ENCODE results near the gene PANX2.

The PANX2 gene

GRCh38 chr22:50209893-50210292, 39.4 kb downstream of the PANX2 start:
- Histone ChIP-seq H3K9me3 (ENCODE audit: severe bottlenecking) (no peaks in the 10 kb centered on the region), H3K36me3 (peaks cover 53% of the 10 kb centered on the region), H3K4me3 (ENCODE audit: low read depth, low read length) (no peak overlapping the region), H3K27me3 (ENCODE audit: insufficient read depth, low read depth, severe bottlenecking) (no peaks in the 10 kb centered on the region), H3K27ac (no peak overlapping the region)
- DNase-seq, result peak; percentile 53
- TF ChIP-seq CTCF (IDR thresholded peaks at IDR 0.05; ENCODE audit: low read depth, low read length), result peak; percentile 87

GRCh38 chr22:50210378-50211139, 40.0 kb downstream of the PANX2 start:
- no peak for DNase-seq
- H3K4me3 ChIP-seq (ENCODE audit: low read depth, low read length), result no peak overlapping the region
- no peaks in the 10 kb centered on the region for H3K9me3 ChIP-seq (ENCODE audit: severe bottlenecking)
- peaks cover 55% of the 10 kb centered on the region for H3K36me3 ChIP-seq
- H3K27me3 ChIP-seq (ENCODE audit: insufficient read depth, low read depth, severe bottlenecking), result no peaks in the 10 kb centered on the region
- no peak overlapping the region for H3K27ac ChIP-seq
- TF ChIP-seq CTCF (IDR thresholded peaks at IDR 0.05; ENCODE audit: low read depth, low read length), result no peak

- no peak overlapping the region for H3K27ac ChIP-seq
- no peak for TF ChIP-seq CTCF (IDR thresholded peaks at IDR 0.05; ENCODE audit: low read depth, low read length)
These were observed 40.6 kb downstream of the PANX2 start for GRCh38 chr22:50211147-50211546.

DNA sequence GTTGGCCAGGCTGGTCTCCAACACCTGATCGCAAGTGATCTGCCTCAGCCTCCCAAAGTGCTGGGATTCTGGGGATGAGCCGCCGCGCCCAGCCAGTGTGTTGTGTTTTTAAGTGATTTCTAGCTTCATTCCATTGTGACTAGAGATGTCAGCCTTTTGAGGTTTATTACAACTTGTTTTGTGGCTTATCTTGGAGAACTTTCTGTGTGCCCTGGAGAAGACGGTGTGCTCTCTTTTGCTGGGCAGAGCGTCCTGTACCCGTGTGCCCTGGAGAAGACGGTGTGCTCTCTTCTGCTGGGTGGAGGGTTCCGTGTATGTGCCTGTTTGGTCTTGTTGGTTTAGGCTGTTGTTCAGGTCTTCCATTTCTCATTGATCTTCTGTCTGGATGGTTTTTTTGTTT, 42.7 kb downstream of the PANX2 start:
- Histone ChIP-seq H3K4me3 (ENCODE audit: low read depth, low read length) (no peak overlapping the region), H3K27ac (no peak overlapping the region), H3K27me3 (ENCODE audit: insufficient read depth, low read depth, severe bottlenecking) (no peaks in the 10 kb centered on the region), H3K9me3 (ENCODE audit: severe bottlenecking) (no peaks in the 10 kb centered on the region), H3K36me3 (peaks cover 67% of the 10 kb centered on the region)
- no peak for TF ChIP-seq CTCF (IDR thresholded peaks at IDR 0.05; ENCODE audit: low read depth, low read length)
- no peak for DNase-seq

More at GRCh38 chr22:50211147-50211546, 40.6 kb downstream of the PANX2 start:
- Histone ChIP-seq H3K27me3 (ENCODE audit: insufficient read depth, low read depth, severe bottlenecking) (no peaks in the 10 kb centered on the region), H3K4me3 (ENCODE audit: low read depth, low read length) (no peak overlapping the region), H3K36me3 (peaks cover 57% of the 10 kb centered on the region), H3K9me3 (ENCODE audit: severe bottlenecking) (no peaks in the 10 kb centered on the region)
- DNase-seq, result no peak

DNA sequence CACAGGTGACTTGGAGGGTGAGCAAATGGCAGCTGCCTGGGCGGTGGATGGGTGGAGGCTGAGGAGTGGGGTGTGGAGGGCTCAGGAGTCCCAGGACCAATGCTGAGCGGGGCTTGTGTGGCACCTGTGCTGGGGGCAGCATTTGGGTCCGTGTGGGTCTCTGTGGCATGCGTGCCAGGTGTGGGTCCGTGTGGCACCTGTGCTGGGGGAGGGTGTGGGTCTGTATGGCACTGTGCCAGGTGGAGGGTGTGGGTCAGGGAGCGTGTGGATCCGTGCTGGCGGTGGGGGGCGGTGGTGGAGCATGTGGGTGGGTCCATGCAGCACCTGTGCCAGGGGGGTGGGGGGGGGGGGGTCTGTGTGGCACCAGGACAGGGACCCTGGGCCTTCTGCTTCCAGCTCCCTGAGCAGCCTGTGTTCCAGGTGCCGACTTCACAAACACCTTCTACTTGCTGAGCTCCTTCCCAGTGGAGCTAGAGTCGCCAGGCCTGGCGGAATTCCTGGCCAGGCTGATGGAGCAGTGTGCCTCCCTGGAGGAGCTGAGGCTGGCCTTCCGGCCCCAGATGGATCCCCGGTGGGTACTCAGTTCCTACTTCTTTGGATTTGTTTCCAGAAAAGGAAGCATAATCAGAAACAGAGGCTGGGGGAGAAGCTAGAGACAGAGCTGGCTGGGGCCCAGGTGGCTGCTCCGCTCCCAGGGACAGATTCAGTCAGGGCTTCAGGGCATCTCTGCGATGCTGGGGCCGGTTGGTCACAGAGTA, 44.9 kb downstream of the PANX2 start:
- H3K36me3 ChIP-seq, result peaks cover 88% of the 10 kb centered on the region
- no peaks in the 10 kb centered on the region for H3K9me3 ChIP-seq (ENCODE audit: severe bottlenecking)
- no peaks in the 10 kb centered on the region for H3K27me3 ChIP-seq (ENCODE audit: insufficient read depth, low read depth, severe bottlenecking)
- no peak overlapping the region for H3K4me3 ChIP-seq (ENCODE audit: low read depth, low read length)
- no peak for TF ChIP-seq CTCF (IDR thresholded peaks at IDR 0.05; ENCODE audit: low read depth, low read length)
- no peak overlapping the region for H3K27ac ChIP-seq
- no peak for DNase-seq

Data from WERI-Rb-1 (cell line).